ENCODE results near the gene MARCHF10. TPM values are rescaled to one million over a fixed set of nuclear protein-coding genes. Genes with fewer than 3 reads are reported as not detected.
"Not testable (repeated sequence)": the region's sequence is repeated elsewhere in the genome, so short reads cannot be mapped to it uniquely, and the experiment has no call there.

Gene MARCHF10
- total RNA-seq, 4 donors from 2014 or later: 0.33 to 0.52 (median 0.42) TPM; not detected in 1

DNA sequence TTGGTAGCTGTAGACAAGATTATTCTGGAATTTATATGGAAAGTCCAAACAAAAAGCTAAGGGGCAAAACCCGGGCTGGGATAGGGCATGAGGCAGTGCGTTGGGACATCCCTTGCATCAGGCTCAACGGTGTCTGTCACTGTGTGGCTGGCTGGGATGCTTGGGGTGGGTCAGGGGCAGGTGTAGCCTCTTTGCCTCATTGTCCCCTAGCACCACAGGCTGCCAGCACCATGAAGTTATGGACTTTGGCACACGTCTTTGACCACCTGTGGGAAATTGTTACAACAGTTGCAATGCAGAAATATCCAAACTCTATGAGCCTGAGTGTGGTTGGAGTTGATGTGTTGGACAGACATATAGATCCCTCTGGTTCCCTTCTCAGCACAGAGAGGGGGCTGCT is 32.8 kb upstream of the MARCHF10 start:
- 85% methylated on average over 4 of the region's 4 CpGs for WGBS
- DNase-seq (ENCODE audit: extremely low spot score): peak; percentile 77
- Histone ChIP-seq H3K4me3 (no peak overlapping the region), H3K27ac (replicated peaks in 1 of 4) (no peak overlapping the region), H3K9me3 (peaks cover 0 to 9% (median 3%) of the 10 kb centered on the region in 4 donors), H3K36me3 (no peaks in the 10 kb centered on the region), H3K4me1 (no peaks in the 10 kb centered on the region), H3K27me3 (no peaks in the 10 kb centered on the region)
- intact Hi-C loops (cut with DNase I): no loop called here
- TF ChIP-seq, protein P1, sequence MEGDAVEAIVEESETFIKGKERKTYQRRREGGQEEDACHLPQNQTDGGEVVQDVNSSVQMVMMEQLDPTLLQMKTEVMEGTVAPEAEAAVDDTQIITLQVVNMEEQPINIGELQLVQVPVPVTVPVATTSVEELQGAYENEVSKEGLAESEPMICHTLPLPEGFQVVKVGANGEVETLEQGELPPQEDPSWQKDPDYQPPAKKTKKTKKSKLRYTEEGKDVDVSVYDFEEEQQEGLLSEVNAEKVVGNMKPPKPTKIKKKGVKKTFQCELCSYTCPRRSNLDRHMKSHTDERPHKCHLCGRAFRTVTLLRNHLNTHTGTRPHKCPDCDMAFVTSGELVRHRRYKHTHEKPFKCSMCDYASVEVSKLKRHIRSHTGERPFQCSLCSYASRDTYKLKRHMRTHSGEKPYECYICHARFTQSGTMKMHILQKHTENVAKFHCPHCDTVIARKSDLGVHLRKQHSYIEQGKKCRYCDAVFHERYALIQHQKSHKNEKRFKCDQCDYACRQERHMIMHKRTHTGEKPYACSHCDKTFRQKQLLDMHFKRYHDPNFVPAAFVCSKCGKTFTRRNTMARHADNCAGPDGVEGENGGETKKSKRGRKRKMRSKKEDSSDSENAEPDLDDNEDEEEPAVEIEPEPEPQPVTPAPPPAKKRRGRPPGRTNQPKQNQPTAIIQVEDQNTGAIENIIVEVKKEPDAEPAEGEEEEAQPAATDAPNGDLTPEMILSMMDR (IDR thresholded peaks at IDR 0.05): no peak
- TF ChIP-seq EP300 (IDR thresholded peaks at IDR 0.05): no peak
- no peak for TF ChIP-seq POLR2AphosphoS5 (IDR thresholded peaks at IDR 0.05)
- TF ChIP-seq POLR2A (IDR thresholded peaks at IDR 0.05; ENCODE audit: low read depth): no peak

DNA sequence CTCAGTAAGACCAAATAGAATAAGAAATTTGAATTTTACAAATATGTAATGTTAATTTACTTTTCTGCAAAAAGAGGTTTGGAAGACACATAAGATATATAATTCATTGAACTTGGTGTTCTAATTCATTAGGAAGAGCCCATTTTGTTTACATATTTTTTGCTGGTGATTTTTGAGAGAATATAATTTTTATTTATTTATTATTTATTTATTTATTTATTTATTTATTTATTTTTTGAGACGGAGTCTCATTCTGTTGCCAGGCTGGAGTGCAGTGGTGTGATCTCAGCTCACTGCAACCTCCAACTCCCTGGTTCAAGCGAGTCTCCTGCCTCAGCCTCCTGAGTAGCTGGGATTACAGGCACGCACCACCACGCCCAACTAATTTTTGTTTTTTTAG is 25.7 kb upstream of the MARCHF10 start:
- WGBS: 91% methylated on average over 4 of the region's 4 CpGs
- not testable (repeated sequence) for H3K27me3 ChIP-seq, H3K9me3 ChIP-seq

DNA sequence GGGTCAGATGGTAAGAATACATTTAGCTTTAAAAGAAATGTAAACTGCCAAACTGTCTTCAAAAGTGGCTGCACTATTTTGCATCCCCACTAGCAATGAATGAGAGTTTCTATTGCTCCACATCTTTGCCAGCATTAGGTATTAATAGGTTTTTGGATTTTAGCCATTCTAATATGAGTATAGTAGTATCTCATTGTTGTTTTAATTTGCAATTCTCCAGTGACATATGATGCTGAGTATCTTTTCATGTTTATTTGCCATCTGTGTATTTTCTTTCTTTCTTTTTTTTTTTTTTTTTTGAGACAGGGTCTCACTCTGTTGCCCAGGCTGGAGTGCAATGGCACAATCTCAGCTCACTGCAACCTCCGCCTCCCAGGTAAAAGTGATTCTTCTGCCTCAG is 24.3 kb upstream of the MARCHF10 start:
- intact Hi-C loops (cut with DNase I): no loop called here
- no peak overlapping the region for H3K27ac ChIP-seq (replicated peaks in 1 of 4)
- no peak for TF ChIP-seq EP300 (IDR thresholded peaks at IDR 0.05)
- TF ChIP-seq, protein P1 (IDR thresholded peaks at IDR 0.05): no peak
- no peak for TF ChIP-seq POLR2AphosphoS5 (IDR thresholded peaks at IDR 0.05)
- peak; percentile 2 for DNase-seq (ENCODE audit: extremely low spot score)
- no peaks in the 10 kb centered on the region for H3K36me3 ChIP-seq
- no peak overlapping the region for H3K4me3 ChIP-seq
- WGBS: 95% methylated on average over 1 of the region's 1 CpG
- peaks cover 0 to 3% (median 0%) of the 10 kb centered on the region in 4 donors for H3K27me3 ChIP-seq
- no peaks in the 10 kb centered on the region for H3K9me3 ChIP-seq
- H3K4me1 ChIP-seq: peaks cover 0 to 4% (median 0%) of the 10 kb centered on the region in 4 donors

More for the DNA sequence above, 25.7 kb upstream of the MARCHF10 start:
- H3K27ac ChIP-seq (replicated peaks in 1 of 4); H3K36me3 ChIP-seq; H3K4me1 ChIP-seq; intact Hi-C loops (cut with DNase I); H3K4me3 ChIP-seq; DNase-seq (ENCODE audit: extremely low spot score): not testable (repeated sequence)

DNA sequence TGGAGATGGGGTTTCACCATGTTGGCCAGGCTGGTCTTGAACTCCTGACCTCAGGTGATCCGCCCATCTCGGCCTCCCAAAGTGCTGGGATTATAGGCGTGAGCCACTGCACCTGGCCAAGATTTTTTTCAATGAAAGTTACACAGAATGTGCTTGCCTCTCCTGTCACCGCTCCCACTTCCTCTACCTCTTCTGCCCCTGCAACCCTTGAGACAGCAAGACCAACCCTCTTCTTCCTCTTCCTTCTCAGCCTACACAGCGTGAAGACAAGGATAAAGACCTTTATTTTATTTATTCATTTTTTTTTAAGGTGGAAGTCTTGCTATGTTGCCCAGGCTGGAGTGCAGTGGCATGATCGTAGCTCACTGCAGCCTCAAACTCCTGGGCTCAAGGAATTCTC is 23.0 kb upstream of the MARCHF10 start:
- H3K36me3 ChIP-seq; H3K27me3 ChIP-seq; H3K27ac ChIP-seq (replicated peaks in 1 of 4); H3K4me3 ChIP-seq; H3K9me3 ChIP-seq; intact Hi-C loops (cut with DNase I); H3K4me1 ChIP-seq: not testable (repeated sequence)
- DNase-seq (ENCODE audit: extremely low spot score): peak; percentile 34
- 84% methylated on average over 6 of the region's 6 CpGs for WGBS

DNA sequence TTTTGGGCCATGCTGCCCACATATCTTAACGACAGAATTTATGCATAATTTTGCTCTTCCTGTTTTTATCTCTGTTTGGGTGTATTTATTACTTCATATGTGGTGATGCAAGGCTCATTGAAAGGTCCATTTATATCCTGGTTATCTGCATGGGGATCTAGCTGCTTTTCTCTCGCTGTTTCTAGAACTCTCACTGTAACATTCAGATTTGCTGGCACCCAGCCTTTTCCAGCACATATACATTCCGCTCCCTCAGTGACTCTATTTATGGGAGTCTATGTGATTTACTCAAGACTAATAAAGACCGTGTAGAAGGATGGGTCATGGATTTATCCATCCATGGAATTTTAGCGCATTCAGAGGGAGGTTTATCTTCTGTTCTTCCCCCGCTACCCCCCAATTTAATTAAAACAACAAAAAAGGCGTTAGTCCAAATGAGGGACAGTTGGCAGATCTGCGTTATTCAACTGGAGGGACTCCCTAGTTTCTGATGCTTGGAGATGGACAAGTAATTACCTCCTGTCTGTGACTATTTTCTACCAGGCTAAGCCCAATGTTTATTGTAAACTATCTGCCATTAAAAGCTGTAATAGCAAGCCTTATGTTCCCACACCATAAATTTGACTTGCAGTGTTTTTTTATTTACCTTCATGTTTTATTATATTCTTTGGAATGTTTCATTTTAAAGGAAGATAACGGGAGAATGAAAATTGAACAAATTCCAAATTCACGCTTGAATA is 19.8 kb upstream of the MARCHF10 start:
- intact Hi-C loops (cut with DNase I): no loop called here
- TF ChIP-seq POLR2AphosphoS5 (IDR thresholded peaks at IDR 0.05) (no peak), POLR2A (IDR thresholded peaks at IDR 0.05; ENCODE audit: low read depth) (no peak), EP300 (IDR thresholded peaks at IDR 0.05) (no peak)
- TF ChIP-seq, protein P1 (IDR thresholded peaks at IDR 0.05): no peak
- 45% methylated on average over 10 of the region's 10 CpGs for WGBS
- Histone ChIP-seq H3K27me3 (no peaks in the 10 kb centered on the region), H3K9me3 (no peaks in the 10 kb centered on the region), H3K36me3 (no peaks in the 10 kb centered on the region), H3K4me3 (no peak overlapping the region), H3K4me1 (peaks cover 0 to 4% (median 0%) of the 10 kb centered on the region in 4 donors), H3K27ac (replicated peaks in 1 of 4) (no peak overlapping the region)
- peak; percentile 14 for DNase-seq (ENCODE audit: extremely low spot score)

DNA sequence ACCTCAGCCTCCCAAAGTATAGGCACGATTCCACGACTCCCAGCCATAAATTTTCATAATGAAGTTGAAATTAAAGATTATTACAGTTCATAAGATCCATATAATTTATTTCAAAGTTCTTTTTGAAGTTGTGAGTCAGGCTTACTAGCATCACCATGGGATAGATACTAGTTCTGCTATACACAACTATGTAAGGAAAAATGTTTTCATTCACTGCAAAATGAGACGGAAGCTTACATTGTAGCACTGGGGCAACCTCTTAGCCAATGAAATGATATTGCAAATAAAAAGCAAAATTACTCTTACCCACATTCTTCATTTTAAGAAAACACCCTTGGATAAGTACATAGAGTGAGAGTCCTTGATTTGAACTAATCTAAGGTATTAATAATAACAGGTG is 18.8 kb upstream of the MARCHF10 start:
- H3K27me3 ChIP-seq: no peaks in the 10 kb centered on the region
- peaks cover 0 to 4% (median 0%) of the 10 kb centered on the region in 4 donors for H3K4me1 ChIP-seq
- H3K4me3 ChIP-seq: no peak overlapping the region
- TF ChIP-seq, protein P1 (IDR thresholded peaks at IDR 0.05): no peak
- TF ChIP-seq EP300 (IDR thresholded peaks at IDR 0.05): no peak
- TF ChIP-seq POLR2AphosphoS5 (IDR thresholded peaks at IDR 0.05): no peak
- TF ChIP-seq POLR2A (IDR thresholded peaks at IDR 0.05; ENCODE audit: low read depth): no peak
- peak; percentile 31 for DNase-seq (ENCODE audit: extremely low spot score)
- intact Hi-C loops (cut with DNase I): no loop called here
- no peak overlapping the region for H3K27ac ChIP-seq (replicated peaks in 1 of 4)
- H3K36me3 ChIP-seq: no peaks in the 10 kb centered on the region
- H3K9me3 ChIP-seq: no peaks in the 10 kb centered on the region
- WGBS: 69% methylated on average over 3 of the region's 3 CpGs
